ENCODE results near the gene DIS3L2. TPM values are rescaled to one million over a fixed set of nuclear protein-coding genes. Genes with fewer than 3 reads are reported as not detected.

Gene DIS3L2
- total RNA-seq, 1 donor from 2014 or later, result 53.6 TPM

GRCh38 chr2:232038881-232039485, 77.5 kb downstream of the DIS3L2 start:
- no peak for TF ChIP-seq CTCF (conservative IDR thresholded peaks at IDR 0.05)
- DNase-seq (ENCODE audit: extremely low spot score, unreplicated experiment), result no peak
- H3K27ac Mint-ChIP-seq, result no peak overlapping the region
- peaks cover 7% of the 10 kb centered on the region for H3K9me3 Mint-ChIP-seq
- H3K4me1 Mint-ChIP-seq (ENCODE audit: unreplicated experiment), result peaks cover 8% of the 10 kb centered on the region
- H3K27me3 Mint-ChIP-seq, result no peaks in the 10 kb centered on the region
- peaks cover 42% of the 10 kb centered on the region for H3K36me3 Mint-ChIP-seq
- no peak overlapping the region for H3K4me3 Mint-ChIP-seq

GRCh38 chr2:232042911-232043574, 81.5 kb downstream of the DIS3L2 start:
- peaks cover 27% of the 10 kb centered on the region for H3K36me3 Mint-ChIP-seq
- H3K9me3 Mint-ChIP-seq, result no peaks in the 10 kb centered on the region
- no peak overlapping the region for H3K27ac Mint-ChIP-seq
- peaks cover 6% of the 10 kb centered on the region for H3K4me1 Mint-ChIP-seq (ENCODE audit: unreplicated experiment)
- TF ChIP-seq CTCF (conservative IDR thresholded peaks at IDR 0.05), result no peak
- no peak overlapping the region for H3K4me3 Mint-ChIP-seq
- no peak for DNase-seq (ENCODE audit: extremely low spot score, unreplicated experiment)
- H3K27me3 Mint-ChIP-seq, result no peaks in the 10 kb centered on the region

- H3K27ac Mint-ChIP-seq, result no peak overlapping the region
- no peak overlapping the region for H3K4me3 Mint-ChIP-seq
- no peak for DNase-seq (ENCODE audit: extremely low spot score, unreplicated experiment)
- H3K4me1 Mint-ChIP-seq (ENCODE audit: unreplicated experiment), result no peaks in the 10 kb centered on the region
- no peaks in the 10 kb centered on the region for H3K9me3 Mint-ChIP-seq
- H3K27me3 Mint-ChIP-seq, result no peaks in the 10 kb centered on the region
- peaks cover 22% of the 10 kb centered on the region for H3K36me3 Mint-ChIP-seq
- TF ChIP-seq CTCF (conservative IDR thresholded peaks at IDR 0.05), result no peak
Measured at GRCh38 chr2:232043966-232044365, 82.5 kb downstream of the DIS3L2 start.

GRCh38 chr2:232049350-232049749, 87.8 kb downstream of the DIS3L2 start:
- DNase-seq (ENCODE audit: extremely low spot score, unreplicated experiment), result no peak
- H3K36me3 Mint-ChIP-seq, result peaks cover 16% of the 10 kb centered on the region
- no peaks in the 10 kb centered on the region for H3K9me3 Mint-ChIP-seq
- TF ChIP-seq CTCF (conservative IDR thresholded peaks at IDR 0.05), result no peak
- H3K4me1 Mint-ChIP-seq (ENCODE audit: unreplicated experiment), result peaks cover 7% of the 10 kb centered on the region
- no peak overlapping the region for H3K4me3 Mint-ChIP-seq
- no peaks in the 10 kb centered on the region for H3K27me3 Mint-ChIP-seq
- H3K27ac Mint-ChIP-seq, result no peak overlapping the region

- Mint-ChIP-seq H3K9me3 (no peaks in the 10 kb centered on the region), H3K27ac (no peak overlapping the region), H3K36me3 (peaks cover 13% of the 10 kb centered on the region), H3K27me3 (no peaks in the 10 kb centered on the region), H3K4me1 (ENCODE audit: unreplicated experiment) (peaks cover 7% of the 10 kb centered on the region), H3K4me3 (no peak overlapping the region)
- no peak for DNase-seq (ENCODE audit: extremely low spot score, unreplicated experiment)
- TF ChIP-seq CTCF (conservative IDR thresholded peaks at IDR 0.05), result no peak
Measured at GRCh38 chr2:232052591-232052990, 91.1 kb downstream of the DIS3L2 start.

Data from type B pancreatic cell (in vitro differentiated cells).